Psoas muscle (tissue), 8 donors: ENCODE results near the gene FBLN5. TPM values are rescaled to one million over a fixed set of nuclear protein-coding genes. Genes with fewer than 3 reads are reported as not detected.
A peak's percentile ranks its signal among the peaks of the same experiment; 100 is the strongest.

Source experiments
- ATAC-seq, 4 donors: fragments of 200-7000 bp; cut with Tn5 transposase; one replicate each; pipeline ENCODE4 v1.9.1; 2020; ENCODE audit warnings: moderate library complexity in 3 of 4, mild to moderate bottlenecking in 2 of 4
- DNase-seq, 2 donors: peaks; one replicate each; pipeline ENCODE4 v3.0.0-alpha.2; 2020
- H3K27ac ChIP-seq: fragments of 200-600 bp; one replicate; pipeline ENCODE4 v1.8.0; 2022
- H3K27me3 ChIP-seq, 3 donors: fragments of 200-600 bp in 1 of 3; one replicate each; pipeline versions ENCODE4 v1.6.1 to v1.8.0; 2013 to 2022; ENCODE audit warnings: low read length in 2 of 3, mild to moderate bottlenecking in 2 of 3, moderate library complexity in 1 of 3; ENCODE audit not compliant: insufficient read depth in 3 of 3
- H3K36me3 ChIP-seq, 2 donors: fragments of 200-600 bp in 1 of 2; one replicate each; pipeline versions ENCODE4 v1.6.1 to v1.8.0; 2013 to 2022; ENCODE audit warnings: low read depth in 1 of 2, mild to moderate bottlenecking in 1 of 2, moderate library complexity in 1 of 2; ENCODE audit not compliant: insufficient read depth in 1 of 2
- H3K4me1 ChIP-seq: fragments of 200-600 bp; one replicate; pipeline ENCODE4 v1.8.0; 2022
- H3K4me3 ChIP-seq: fragments of 200-600 bp; one replicate; pipeline ENCODE4 v1.8.0; 2022; ENCODE audit warnings: mild to moderate bottlenecking
- H3K9me3 ChIP-seq: fragments of 200-600 bp; one replicate; pipeline ENCODE4 v1.8.0; 2022
- WGBS, 3 donors: extraction: QIAGEN DNeasy Blood & Tissue Kit; methylation state at CpG; one replicate each; pipeline versions ENCODE4 v1.1.6 to v1.1.7; 2013; 5-methylcytosine and 5-hydroxymethylcytosine counted together
- intact Hi-C, 2 donors: fragments of 100-400 bp; cut with DNase I; formaldehyde crosslinking; loops; one replicate each; pipeline versions ENCODE4 v1.11.0 to v1.14.2; 2022
- polyA plus RNA-seq, 3 donors: library from polyadenylated mRNA; stranded (reverse); fragments of 200-250 nt; gene quantifications; one replicate each; pipeline ENCODE4 v1.2.3, GENCODE V29; 2013
- total RNA-seq, 4 donors: library from RNA; stranded (reverse); fragmentation: NEBNext Ultra II Directional in 2 of 4; extraction: Animal tissue kit (Norgen Biotek cat#: 25700) in 2 of 4; gene quantifications; one replicate each; pipeline versions ENCODE4 v1.2.1 to v1.2.4, GENCODE V29; 2021 to 2023
- TF ChIP-seq, protein P1 (sequence below): fragments of 200-600 bp; IDR thresholded peaks from one replicate; pipeline ENCODE4 v1.8.0; 2022; ENCODE audit warnings: antibody characterized with exemption
- donor health status: healthy with polysubstance abuse.
- donor health status: DM: no; HTN: no; CAD: no; lungs with moderate emphysema.
- donor health status: Bipolar disorder and iron deficiency.
- donor health status: healthy.
- donor health status: DM: yes; HTN: yes; CAD: no.
- donor health status: DM: no; HTN: no; CAD: no.
- donor health status: DM: no; HTN: no; CAD: no.
- donor health status: DM: yes; HTN: yes; CAD: no.

The FBLN5 gene
- total and polyA plus RNA-seq, 7 donors, result 12.3 to 37.8 (median 16.7) TPM

DNA sequence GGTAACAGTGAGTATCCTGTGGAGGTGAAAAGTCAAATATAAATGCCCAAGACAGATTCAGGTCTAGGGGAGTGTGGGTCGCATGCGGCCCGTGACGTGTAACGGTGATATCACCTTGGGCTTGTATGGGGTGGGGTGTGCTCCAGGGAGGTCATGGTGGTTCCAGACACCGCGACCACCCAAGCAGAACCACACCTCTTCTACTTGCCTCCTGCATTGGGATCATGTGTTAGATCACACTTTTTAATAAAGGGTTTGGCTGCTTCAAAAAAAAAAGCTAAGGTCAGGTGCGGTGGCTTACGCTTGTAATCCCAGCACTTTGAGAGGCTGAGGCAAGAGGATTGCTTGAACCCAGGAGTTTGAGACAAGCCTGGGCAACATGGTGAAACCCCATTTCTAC is 4.5 kb downstream of the FBLN5 start:
- H3K4me3 ChIP-seq, result no peak overlapping the region

DNA sequence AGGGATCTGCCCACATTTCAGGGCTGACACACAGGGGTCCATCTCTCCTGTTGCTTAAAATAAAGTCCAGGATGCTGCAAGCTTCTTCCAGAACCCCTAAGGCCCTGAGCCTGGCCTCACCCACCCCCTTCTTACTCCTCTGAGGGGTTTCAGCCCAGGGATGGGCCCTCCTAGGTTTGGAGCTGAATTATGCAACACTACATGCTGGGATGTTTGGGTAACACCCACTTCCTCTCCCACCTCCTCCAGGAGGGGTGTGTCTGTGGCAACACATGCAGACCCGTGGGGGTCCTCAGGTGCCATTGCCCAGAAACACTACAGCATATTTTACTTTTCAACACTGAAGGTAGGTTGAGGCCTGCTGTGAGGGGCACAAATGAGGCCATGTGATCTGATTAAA is 5.4 kb downstream of the FBLN5 start:
- DNase-seq, result no peak
- no peaks in the 10 kb centered on the region for H3K36me3 ChIP-seq
- WGBS, 3 donors, result 44 to 78% (median 48%) methylated on average over 1 of the region's 1 CpG
- H3K9me3 ChIP-seq, result no peaks in the 10 kb centered on the region
- TF ChIP-seq, protein P1, sequence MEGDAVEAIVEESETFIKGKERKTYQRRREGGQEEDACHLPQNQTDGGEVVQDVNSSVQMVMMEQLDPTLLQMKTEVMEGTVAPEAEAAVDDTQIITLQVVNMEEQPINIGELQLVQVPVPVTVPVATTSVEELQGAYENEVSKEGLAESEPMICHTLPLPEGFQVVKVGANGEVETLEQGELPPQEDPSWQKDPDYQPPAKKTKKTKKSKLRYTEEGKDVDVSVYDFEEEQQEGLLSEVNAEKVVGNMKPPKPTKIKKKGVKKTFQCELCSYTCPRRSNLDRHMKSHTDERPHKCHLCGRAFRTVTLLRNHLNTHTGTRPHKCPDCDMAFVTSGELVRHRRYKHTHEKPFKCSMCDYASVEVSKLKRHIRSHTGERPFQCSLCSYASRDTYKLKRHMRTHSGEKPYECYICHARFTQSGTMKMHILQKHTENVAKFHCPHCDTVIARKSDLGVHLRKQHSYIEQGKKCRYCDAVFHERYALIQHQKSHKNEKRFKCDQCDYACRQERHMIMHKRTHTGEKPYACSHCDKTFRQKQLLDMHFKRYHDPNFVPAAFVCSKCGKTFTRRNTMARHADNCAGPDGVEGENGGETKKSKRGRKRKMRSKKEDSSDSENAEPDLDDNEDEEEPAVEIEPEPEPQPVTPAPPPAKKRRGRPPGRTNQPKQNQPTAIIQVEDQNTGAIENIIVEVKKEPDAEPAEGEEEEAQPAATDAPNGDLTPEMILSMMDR, result no peak
- intact Hi-C loops, result no loop called here
- no peak overlapping the region for H3K27ac ChIP-seq
- no peak overlapping the region for H3K4me3 ChIP-seq
- ATAC-seq, result no peak
- peaks cover 6% of the 10 kb centered on the region for H3K4me1 ChIP-seq
- H3K27me3 ChIP-seq, result peaks cover 0 to 33% (median 2%) of the 10 kb centered on the region in 3 donors

More for the DNA sequence above, 4.5 kb downstream of the FBLN5 start:
- H3K9me3 ChIP-seq, result no peaks in the 10 kb centered on the region
- H3K4me1 ChIP-seq, result peaks cover 7% of the 10 kb centered on the region
- DNase-seq, result no peak
- H3K36me3 ChIP-seq, result no peaks in the 10 kb centered on the region
- TF ChIP-seq, protein P1, result no peak
- no peak overlapping the region for H3K27ac ChIP-seq
- intact Hi-C loops, result no loop called here
- H3K27me3 ChIP-seq, result peaks cover 0 to 41% (median 3%) of the 10 kb centered on the region in 3 donors
- no peak for ATAC-seq
- WGBS, 3 donors, result 92 to 96% (median 95%) methylated on average over 9 of the region's 9 CpGs

DNA sequence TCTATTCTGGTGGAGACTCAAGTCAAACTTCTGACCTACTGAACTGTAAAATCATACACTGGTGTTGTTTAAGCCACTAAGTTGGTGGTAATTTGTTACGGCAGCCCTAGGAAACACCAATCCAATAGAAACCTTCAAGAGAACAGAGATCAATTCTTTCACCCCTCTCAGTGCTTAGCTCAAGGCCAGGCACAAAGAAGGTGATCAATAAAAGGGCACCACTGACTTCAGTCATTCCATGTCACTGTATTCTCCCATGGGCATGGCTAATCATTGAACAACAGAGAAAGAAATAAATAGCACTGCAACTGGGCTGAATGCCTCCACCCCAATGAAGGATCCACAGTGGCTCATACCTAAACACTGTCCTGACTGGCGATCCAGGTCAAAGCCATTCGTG is 7.3 kb downstream of the FBLN5 start:
- no peak for ATAC-seq
- TF ChIP-seq, protein P1, result no peak
- Histone ChIP-seq H3K27me3 (peaks cover 0 to 18% (median 2%) of the 10 kb centered on the region in 3 donors), H3K9me3 (no peaks in the 10 kb centered on the region), H3K27ac (no peak overlapping the region), H3K4me3 (no peak overlapping the region), H3K36me3 (no peaks in the 10 kb centered on the region), H3K4me1 (no peaks in the 10 kb centered on the region)
- intact Hi-C loops, result no loop called here
- 91 to 92% (median 91%) methylated on average over 3 of the region's 3 CpGs for WGBS, 3 donors
- no peak for DNase-seq

DNA sequence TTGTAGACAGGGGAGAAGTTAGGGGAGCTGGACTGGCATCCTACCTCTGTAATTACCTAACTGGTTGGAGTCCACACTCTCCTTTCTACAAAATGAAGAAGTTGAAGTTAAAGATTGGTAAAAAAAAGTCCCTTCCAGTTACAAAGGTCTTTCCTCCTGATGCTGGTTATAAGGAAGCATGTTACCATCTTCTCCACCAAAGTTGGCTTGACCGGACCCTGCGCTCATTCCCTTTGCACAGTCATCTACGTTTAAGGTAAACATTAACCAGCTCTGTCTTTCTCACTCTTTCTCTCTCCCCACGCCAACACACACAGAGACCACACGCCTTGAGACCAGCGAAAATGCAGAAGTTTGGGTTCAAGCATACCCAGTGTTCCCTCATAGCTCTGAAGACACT is 11.9 kb downstream of the FBLN5 start:
- TF ChIP-seq, protein P1, result no peak
- Histone ChIP-seq H3K4me1 (no peaks in the 10 kb centered on the region), H3K9me3 (no peaks in the 10 kb centered on the region), H3K4me3 (no peak overlapping the region), H3K27ac (no peak overlapping the region), H3K36me3 (no peaks in the 10 kb centered on the region), H3K27me3 (no peaks in the 10 kb centered on the region)
- intact Hi-C loops, result no loop called here
- 93 to 99% (median 94%) methylated on average over 6 of the region's 6 CpGs for WGBS, 3 donors
- DNase-seq (no peak), ATAC-seq (no peak)

DNA sequence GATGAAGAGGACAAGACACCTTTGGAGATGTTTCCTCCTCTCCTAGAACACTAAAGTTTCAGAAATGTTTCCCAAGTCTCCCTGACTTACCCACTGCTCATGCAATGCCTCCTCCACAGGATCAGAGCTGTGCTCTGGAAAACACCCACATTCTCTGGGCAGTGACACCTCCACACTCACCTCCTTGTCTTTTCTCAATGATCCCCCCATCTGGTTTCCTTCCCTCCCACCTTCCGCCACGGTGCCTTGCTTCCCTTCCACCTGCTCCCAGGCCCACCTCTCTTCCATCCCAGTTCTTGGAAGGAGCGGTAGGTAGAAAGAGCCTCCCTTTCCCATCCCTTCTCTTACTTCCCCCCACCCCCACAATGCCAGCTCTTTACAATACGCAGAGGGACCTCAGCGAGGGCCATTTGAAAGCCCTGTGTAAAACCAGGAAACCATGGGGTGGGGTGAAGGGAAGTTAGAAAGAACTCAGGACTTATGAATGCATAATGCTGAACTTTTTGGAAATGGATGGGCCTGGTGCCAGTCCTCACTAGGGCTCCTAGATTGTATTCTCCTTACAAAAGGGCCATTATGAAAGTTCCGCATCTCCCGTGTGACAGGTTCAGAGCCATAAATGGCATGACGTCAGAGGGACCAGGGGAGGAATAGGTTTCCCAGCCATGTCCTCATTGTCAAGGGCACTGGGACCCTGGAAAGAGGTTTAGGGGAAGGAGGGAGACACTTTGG is 12.8 kb downstream of the FBLN5 start:
- ATAC-seq, result peak in 1 of 4 donors; percentile 30
- Histone ChIP-seq H3K9me3 (no peaks in the 10 kb centered on the region), H3K4me1 (no peaks in the 10 kb centered on the region), H3K4me3 (no peak overlapping the region), H3K27me3 (no peaks in the 10 kb centered on the region), H3K36me3 (no peaks in the 10 kb centered on the region), H3K27ac (no peak overlapping the region)
- TF ChIP-seq, protein P1, result no peak
- no peak for DNase-seq
- 68 to 77% (median 72%) methylated on average over 8 of the region's 8 CpGs for WGBS, 3 donors
- intact Hi-C loops, result no loop called here
